ENCODE data around the gene H2AZ2.

H2AZ2 gene

GRCh38 chr7:44847920-44848634 is at the start of gene H2AZ2:
TSS of gene H2AZ2 (minus strand) at chr7:44848087. CDS start at chr7:44847971, 116 bp downstream.
- DNase-seq (ENCODE audit: low read depth in 1 of 2, low spot score in 1 of 2): peak; percentile 99

- DNase-seq (ENCODE audit: low read depth in 1 of 2, low spot score in 1 of 2): no peak
These were observed 49.4 kb upstream of the H2AZ2 start for GRCh38 chr7:44897309-44897708.

GRCh38 chr7:44894888-44895580 is 47.1 kb upstream of the H2AZ2 start:
- no peak for DNase-seq (ENCODE audit: low read depth in 1 of 2, low spot score in 1 of 2)

GRCh38 chr7:44893710-44894234 is 45.9 kb upstream of the H2AZ2 start:
- no peak for DNase-seq (ENCODE audit: low read depth in 1 of 2, low spot score in 1 of 2)

GRCh38 chr7:44891791-44892190 is 43.9 kb upstream of the H2AZ2 start:
- DNase-seq (ENCODE audit: low read depth in 1 of 2, low spot score in 1 of 2): no peak

GRCh38 chr7:44891372-44891771 is 43.5 kb upstream of the H2AZ2 start:
- DNase-seq (ENCODE audit: low read depth in 1 of 2, low spot score in 1 of 2): no peak

GRCh38 chr7:44889086-44889781 is 41.3 kb upstream of the H2AZ2 start:
- DNase-seq (ENCODE audit: low read depth in 1 of 2, low spot score in 1 of 2): no peak

- DNase-seq (ENCODE audit: low read depth in 1 of 2, low spot score in 1 of 2): no peak
These were observed 39.4 kb upstream of the H2AZ2 start for GRCh38 chr7:44887293-44887692.

GRCh38 chr7:44885394-44886317 is 37.8 kb upstream of the H2AZ2 start, which contains the start of gene PURB:
TSS of gene PURB (minus strand) at chr7:44885530. CDS start at chr7:44885348, 182 bp downstream.
- DNase-seq (ENCODE audit: low read depth in 1 of 2, low spot score in 1 of 2): peak; percentile 93 to 96

GRCh38 chr7:44884621-44885393 is 36.9 kb upstream of the H2AZ2 start:
- DNase-seq (ENCODE audit: low read depth in 1 of 2, low spot score in 1 of 2): peak; percentile 22 to 27

GRCh38 chr7:44883961-44884620 is 36.2 kb upstream of the H2AZ2 start:
- no peak for DNase-seq (ENCODE audit: low read depth in 1 of 2, low spot score in 1 of 2)

- no peak for DNase-seq (ENCODE audit: low read depth in 1 of 2, low spot score in 1 of 2)
These were observed 35.0 kb upstream of the H2AZ2 start for GRCh38 chr7:44882899-44883298.

GRCh38 chr7:44881610-44882009 is 33.7 kb upstream of the H2AZ2 start:
- DNase-seq (ENCODE audit: low read depth in 1 of 2, low spot score in 1 of 2): no peak

- no peak for DNase-seq (ENCODE audit: low read depth in 1 of 2, low spot score in 1 of 2)
These were observed 33.2 kb upstream of the H2AZ2 start for GRCh38 chr7:44881066-44881600.

GRCh38 chr7:44880317-44881018 is 32.6 kb upstream of the H2AZ2 start:
- DNase-seq (ENCODE audit: low read depth in 1 of 2, low spot score in 1 of 2): no peak

GRCh38 chr7:44876393-44876792 is 28.5 kb upstream of the H2AZ2 start:
- no peak for DNase-seq (ENCODE audit: low read depth in 1 of 2, low spot score in 1 of 2)

GRCh38 chr7:44875241-44875640 is 27.4 kb upstream of the H2AZ2 start:
- DNase-seq (ENCODE audit: low read depth in 1 of 2, low spot score in 1 of 2): no peak

- no peak for DNase-seq (ENCODE audit: low read depth in 1 of 2, low spot score in 1 of 2)
These were observed 24.9 kb upstream of the H2AZ2 start for GRCh38 chr7:44872787-44873186.
